Mucosa of descending colon (tissue), 3 donors: Measurements from ENCODE around the gene SLC38A11. TPM values are rescaled to one million over a fixed set of nuclear protein-coding genes. Genes with fewer than 3 reads are reported as not detected.
A peak's percentile ranks its signal among the peaks of the same experiment; 100 is the strongest.

Experiments
- ATAC-seq: fragments of 200-7000 bp; cut with Tn5 transposase; one replicate; pipeline ENCODE4 v1.9.1; 2020; ENCODE audit warnings: mild to moderate bottlenecking, moderate library complexity
- DNase-seq, 3 donors: peaks; one replicate each; pipeline ENCODE4 v3.0.0-alpha.2; 2020
- H3K36me3 ChIP-seq: fragments of 200-600 bp; one replicate; pipeline ENCODE4 v1.8.0; 2021; ENCODE audit warnings: low read depth, mild to moderate bottlenecking
- H3K4me1 ChIP-seq: fragments of 200-600 bp; one replicate; pipeline ENCODE4 v1.8.0; 2021; ENCODE audit warnings: low read depth, mild to moderate bottlenecking
- H3K4me3 ChIP-seq: fragments of 200-600 bp; one replicate; pipeline ENCODE4 v1.8.0; 2021; ENCODE audit warnings: mild to moderate bottlenecking
- H3K9me3 ChIP-seq: fragments of 200-600 bp; one replicate; pipeline ENCODE4 v1.8.0; 2021; ENCODE audit warnings: mild to moderate bottlenecking
- intact Hi-C, 2 donors: fragments of 100-400 bp; cut with DNase I in 1 of 2; cut with micrococcal nuclease in 1 of 2; formaldehyde crosslinking; loops; one replicate each; pipeline versions ENCODE4 v1.11.0 to v1.11.1; 2022; cut with DNase I, micrococcal nuclease
- total RNA-seq, 3 donors: library from RNA; stranded (reverse); fragmentation: NEBNext Ultra II Directional in 2 of 3; extraction: Animal tissue kit (Norgen Biotek cat#: 25700) in 2 of 3; gene quantifications; one replicate each; pipeline versions ENCODE4 v1.2.1 to v1.2.4, GENCODE V29; 2021 to 2023
- TF ChIP-seq, protein P1 (sequence below): fragments of 200-600 bp; IDR thresholded peaks from one replicate; pipeline ENCODE4 v1.8.0; 2022; ENCODE audit warnings: antibody characterized with exemption, mild to moderate bottlenecking
- donor health status: DM: no; HTN: no; CAD: no; lungs with moderate emphysema.
- donor health status: DM: no; HTN: no; CAD: no.
- donor health status: DM: no; HTN: yes; CAD: no.

Gene SLC38A11
- total RNA-seq, 3 donors from 2014 or later, result 2.1 to 8.6 (median 2.5) TPM

DNA sequence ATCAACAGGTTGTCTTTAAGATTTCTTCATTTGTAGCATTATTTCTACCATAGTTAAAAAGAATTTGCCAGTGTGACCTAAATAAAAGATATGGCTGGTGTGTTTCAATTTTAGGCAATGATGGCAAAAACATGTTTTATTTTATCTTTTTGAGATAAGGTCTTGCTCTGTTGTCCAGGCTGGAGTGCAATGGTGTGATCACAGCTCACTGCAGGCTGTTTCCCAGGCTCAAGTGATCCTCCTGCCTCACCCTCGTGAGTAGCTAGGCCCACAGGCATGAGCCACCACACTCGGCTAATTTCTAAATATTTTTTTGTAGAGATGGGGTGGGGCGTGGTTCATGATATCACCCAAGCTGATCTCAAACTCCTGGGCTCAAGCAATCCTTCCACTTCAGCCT lies 66.7 kb downstream of the SLC38A11 start:
- DNase-seq (no peak), ATAC-seq (no peak)
- no peaks in the 10 kb centered on the region for H3K4me1 ChIP-seq
- no peaks in the 10 kb centered on the region for H3K9me3 ChIP-seq
- no peaks in the 10 kb centered on the region for H3K36me3 ChIP-seq
- no peak overlapping the region for H3K4me3 ChIP-seq
- TF ChIP-seq, protein P1, sequence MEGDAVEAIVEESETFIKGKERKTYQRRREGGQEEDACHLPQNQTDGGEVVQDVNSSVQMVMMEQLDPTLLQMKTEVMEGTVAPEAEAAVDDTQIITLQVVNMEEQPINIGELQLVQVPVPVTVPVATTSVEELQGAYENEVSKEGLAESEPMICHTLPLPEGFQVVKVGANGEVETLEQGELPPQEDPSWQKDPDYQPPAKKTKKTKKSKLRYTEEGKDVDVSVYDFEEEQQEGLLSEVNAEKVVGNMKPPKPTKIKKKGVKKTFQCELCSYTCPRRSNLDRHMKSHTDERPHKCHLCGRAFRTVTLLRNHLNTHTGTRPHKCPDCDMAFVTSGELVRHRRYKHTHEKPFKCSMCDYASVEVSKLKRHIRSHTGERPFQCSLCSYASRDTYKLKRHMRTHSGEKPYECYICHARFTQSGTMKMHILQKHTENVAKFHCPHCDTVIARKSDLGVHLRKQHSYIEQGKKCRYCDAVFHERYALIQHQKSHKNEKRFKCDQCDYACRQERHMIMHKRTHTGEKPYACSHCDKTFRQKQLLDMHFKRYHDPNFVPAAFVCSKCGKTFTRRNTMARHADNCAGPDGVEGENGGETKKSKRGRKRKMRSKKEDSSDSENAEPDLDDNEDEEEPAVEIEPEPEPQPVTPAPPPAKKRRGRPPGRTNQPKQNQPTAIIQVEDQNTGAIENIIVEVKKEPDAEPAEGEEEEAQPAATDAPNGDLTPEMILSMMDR, result no peak
- intact Hi-C loops, result no loop called here

DNA sequence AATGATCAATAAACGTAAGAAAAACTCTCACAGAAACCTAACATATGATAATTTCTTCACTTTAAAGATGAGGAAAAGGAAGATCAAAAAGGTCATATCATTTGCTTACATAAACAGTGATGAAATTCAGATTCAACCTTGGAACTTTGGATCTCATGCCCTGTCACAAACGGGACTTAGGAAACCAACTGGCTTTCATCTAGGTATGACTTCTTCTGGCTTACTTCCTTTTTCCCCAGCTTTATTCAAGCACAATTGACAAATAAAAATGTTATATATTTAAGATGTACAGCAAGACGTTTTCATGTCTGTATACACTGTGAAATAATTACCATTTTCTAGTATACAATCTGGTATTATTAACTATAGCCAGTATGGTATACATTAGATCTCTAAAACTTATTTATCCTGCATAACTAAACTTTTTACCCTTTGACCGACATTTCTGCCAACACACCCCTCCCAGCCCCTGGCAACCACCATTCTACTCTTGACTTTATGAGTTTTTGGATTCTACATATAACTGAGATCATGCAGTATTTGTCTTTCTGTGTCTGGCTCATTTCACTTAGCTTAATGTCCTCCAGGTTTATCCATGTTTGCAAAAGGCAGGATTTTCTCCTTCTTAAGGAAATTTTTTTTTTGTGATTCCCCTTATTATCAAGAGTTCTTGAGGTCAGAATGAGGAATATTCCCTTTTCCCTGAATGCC lies 67.7 kb downstream of the SLC38A11 start:
- DNase-seq (no peak), ATAC-seq (peak; percentile 61)
- H3K4me1 ChIP-seq, result no peaks in the 10 kb centered on the region
- H3K36me3 ChIP-seq, result no peaks in the 10 kb centered on the region
- intact Hi-C loops, result no loop called here
- no peaks in the 10 kb centered on the region for H3K9me3 ChIP-seq
- no peak overlapping the region for H3K4me3 ChIP-seq
- TF ChIP-seq, protein P1, result no peak

DNA sequence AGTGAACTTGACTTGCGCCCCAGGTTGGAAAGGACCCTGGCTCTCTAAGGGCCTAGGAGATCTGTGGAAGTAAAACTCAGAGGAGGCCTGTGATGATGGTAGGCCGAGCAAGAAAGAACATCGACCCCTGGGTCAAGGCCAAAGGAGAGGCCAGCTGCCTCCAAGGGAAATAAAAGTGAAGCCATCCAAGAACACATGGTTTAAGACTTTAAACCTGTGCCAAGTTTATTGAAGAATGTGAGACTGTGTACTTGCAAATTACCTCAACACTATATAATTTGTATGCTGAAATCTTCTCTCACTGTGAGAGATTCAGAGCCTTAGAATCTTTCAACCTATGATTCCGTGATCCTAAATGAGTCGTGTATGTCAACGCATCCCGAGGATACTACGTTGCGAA lies 73.0 kb downstream of the SLC38A11 start:
- no peaks in the 10 kb centered on the region for H3K36me3 ChIP-seq
- intact Hi-C loops, result no loop called here
- TF ChIP-seq, protein P1, result no peak
- no peaks in the 10 kb centered on the region for H3K4me1 ChIP-seq
- no peak overlapping the region for H3K4me3 ChIP-seq
- no peak for DNase-seq
- H3K9me3 ChIP-seq, result no peaks in the 10 kb centered on the region
- no peak for ATAC-seq

DNA sequence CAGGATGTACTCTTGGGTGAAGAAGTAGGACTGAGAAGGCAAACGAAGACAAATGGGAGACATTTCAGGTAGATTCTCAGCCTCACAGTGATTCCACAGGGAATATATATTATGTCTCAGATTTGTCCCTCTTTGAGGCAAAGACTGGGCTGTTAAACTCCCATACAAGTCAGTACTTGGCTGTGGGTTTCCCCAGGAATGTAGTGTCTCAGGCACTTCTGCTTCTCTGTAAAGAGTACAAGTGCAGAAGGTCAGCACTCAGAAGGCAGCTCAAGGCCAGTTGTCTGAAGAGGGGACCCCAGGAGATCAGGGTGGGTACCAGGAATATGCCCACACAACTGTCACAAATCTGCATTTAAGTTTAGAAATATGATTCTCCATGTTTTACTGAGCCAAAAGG lies 73.8 kb downstream of the SLC38A11 start:
- intact Hi-C loops, result no loop called here
- no peak for ATAC-seq
- Histone ChIP-seq H3K36me3 (no peaks in the 10 kb centered on the region), H3K4me3 (no peak overlapping the region), H3K4me1 (no peaks in the 10 kb centered on the region), H3K9me3 (no peaks in the 10 kb centered on the region)
- TF ChIP-seq, protein P1, result no peak
- DNase-seq, result no peak

GRCh38 chr2:164879901-164880535 lies 75.3 kb downstream of the SLC38A11 start:
- no peak for ATAC-seq

More at GRCh38 chr2:164879901-164880535, 75.3 kb downstream of the SLC38A11 start:
- Histone ChIP-seq H3K36me3 (no peaks in the 10 kb centered on the region), H3K9me3 (no peaks in the 10 kb centered on the region), H3K4me3 (no peak overlapping the region), H3K4me1 (no peaks in the 10 kb centered on the region)
- TF ChIP-seq, protein P1, result no peak
- intact Hi-C loops, result no loop called here
- DNase-seq, result no peak
